Prostate gland (tissue), 2 donors: ENCODE results near the gene PCDHGA1. TPM values are rescaled to one million over a fixed set of nuclear protein-coding genes. Genes with fewer than 3 reads are reported as not detected.

Experiments used
- DNase-seq: peaks from one replicate; pipeline ENCODE4 v3.0.0-alpha.2; 2019; ENCODE audit warnings: low spot score
- H3K27ac ChIP-seq, 2 donors: fragments of 200-600 bp; sonication (generic); 2 replicates each; pipeline ENCODE4 v1.5.1; 2017 to 2019
- H3K27me3 ChIP-seq: fragments of 200-600 bp; sonication (generic); replicated peaks from 2 replicates; pipeline ENCODE4 v1.5.1; 2019; ENCODE audit not compliant: insufficient read depth
- H3K36me3 ChIP-seq, 2 donors: fragments of 200-600 bp; sonication (generic); 1 replicate in 1 of 2; 2 replicates in 1 of 2; pipeline versions ENCODE4 v1.5.1 to v1.8.1; 2017 to 2019
- H3K4me1 ChIP-seq: fragments of 200-600 bp; sonication (generic); replicated peaks from 2 replicates; pipeline ENCODE4 v1.5.1; 2019
- H3K4me3 ChIP-seq, 2 donors: fragments of 200-600 bp; sonication (generic); 2 replicates each; pipeline ENCODE4 v1.5.1; 2017 to 2019
- H3K9me3 ChIP-seq: fragments of 200-600 bp; sonication (generic); 2 replicates; pipeline ENCODE4 v1.5.1; 2017
- CTCF ChIP-seq, 4 experiments: fragments of 200-600 bp in 2 of 4; fragments of 450-650 bp in 2 of 4; sonication (generic) in 2 of 4; IDR thresholded peaks; 1 replicate in 3 of 4; 2 replicates in 1 of 4; pipeline ENCODE4 v1.5.1; 2016 to 2019; ENCODE audit warnings: antibody characterized with exemption in 4 of 4, mild to moderate bottlenecking in 2 of 4, moderate library complexity in 2 of 4
- POLR2A ChIP-seq: fragments of 450-650 bp; IDR thresholded peaks from one replicate; pipeline ENCODE4 v1.6.1; 2016; ENCODE audit warnings: antibody characterized with exemption, mild to moderate bottlenecking
- POLR2AphosphoS5 ChIP-seq: sonication (generic); formaldehyde crosslinking; IDR thresholded peaks from one replicate; pipeline ENCODE4 v1.6.1; 2017; ENCODE audit warnings: antibody characterized with exemption
- WGBS: methylation state at CpG from one replicate; pipeline ENCODE4 v1.1.5; 2018; 5-methylcytosine and 5-hydroxymethylcytosine counted together
- intact Hi-C: fragments of 100-400 bp; cut with DNase I; formaldehyde crosslinking; loops from one replicate; pipeline ENCODE4 v1.14.2; 2022
- total RNA-seq, 2 donors: library from RNA; depleted of rRNA; stranded (reverse); fragments of >200 nt; gene quantifications; one replicate each; pipeline ENCODE4 v1.1.0, GENCODE V29; 2016

The PCDHGA1 gene
- total RNA-seq, 2 donors from 2014 or later = 0.64 to 4.8 TPM

- no peak within 1 kb of the TSS for H3K4me3 ChIP-seq
- no peaks in the 10 kb centered on the region for H3K9me3 ChIP-seq
- no peaks in the 10 kb centered on the region for H3K4me1 ChIP-seq
- WGBS = 10% methylated on average over 42 of the region's 42 CpGs
- intact Hi-C loops = no loop called here
- no peak within 1 kb of the TSS for H3K27ac ChIP-seq
- no peaks in the 10 kb centered on the region for H3K27me3 ChIP-seq
- no peak for DNase-seq
- H3K36me3 ChIP-seq = no peaks in the 10 kb centered on the region
- no peak for TF ChIP-seq POLR2AphosphoS5
- peak in 3 of 4 experiments; percentile 25 to 49 (median 43) for TF ChIP-seq CTCF (IDR thresholded peaks at IDR 0.05)
Measured at GRCh38 chr5:141420855-141421488, 90.7 kb downstream of the PCDHGA1 start, which contains the start of gene PCDHGA11. TSS of gene PCDHGA11 (plus strand) at chr5:141421051. CDS start at chr5:141421228, 177 bp downstream.

DNA sequence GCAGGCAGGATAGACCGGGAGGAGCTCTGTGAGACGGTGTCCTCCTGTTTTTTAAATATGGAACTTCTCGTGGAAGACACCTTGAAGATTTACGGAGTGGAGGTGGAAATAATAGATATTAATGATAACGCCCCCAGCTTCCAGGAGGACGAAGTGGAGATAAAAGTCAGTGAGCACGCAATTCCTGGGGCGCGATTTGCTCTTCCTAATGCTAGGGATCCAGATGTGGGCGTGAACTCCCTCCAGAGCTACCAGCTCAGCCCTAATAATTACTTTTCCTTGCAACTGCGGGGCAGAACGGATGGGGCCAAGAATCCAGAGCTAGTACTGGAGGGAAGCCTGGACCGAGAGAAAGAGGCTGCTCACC lies 91.2 kb downstream of the PCDHGA1 start:
- Histone ChIP-seq H3K9me3 (no peaks in the 10 kb centered on the region), H3K4me3 (no peak overlapping the region), H3K4me1 (no peaks in the 10 kb centered on the region), H3K36me3 (no peaks in the 10 kb centered on the region), H3K27me3 (no peaks in the 10 kb centered on the region), H3K27ac (no peak overlapping the region)
- TF ChIP-seq POLR2AphosphoS5 = no peak
- no peak for TF ChIP-seq POLR2A
- TF ChIP-seq CTCF (IDR thresholded peaks at IDR 0.05) = no peak
- intact Hi-C loops = no loop called here
- WGBS = 12% methylated on average over 13 of the region's 13 CpGs
- no peak for DNase-seq

- intact Hi-C loops = no loop called here
- H3K27me3 ChIP-seq = no peaks in the 10 kb centered on the region
- H3K4me1 ChIP-seq = no peaks in the 10 kb centered on the region
- 21% methylated on average over 42 of the region's 42 CpGs for WGBS
- no peak overlapping the region for H3K27ac ChIP-seq
- no peak overlapping the region for H3K4me3 ChIP-seq
- H3K36me3 ChIP-seq = no peaks in the 10 kb centered on the region
- TF ChIP-seq CTCF (IDR thresholded peaks at IDR 0.05) (no peak), POLR2A (no peak), POLR2AphosphoS5 (no peak)
- H3K9me3 ChIP-seq = peaks cover 5% of the 10 kb centered on the region
- DNase-seq = no peak
Measured at GRCh38 chr5:141422742-141423291, 92.5 kb downstream of the PCDHGA1 start.

DNA sequence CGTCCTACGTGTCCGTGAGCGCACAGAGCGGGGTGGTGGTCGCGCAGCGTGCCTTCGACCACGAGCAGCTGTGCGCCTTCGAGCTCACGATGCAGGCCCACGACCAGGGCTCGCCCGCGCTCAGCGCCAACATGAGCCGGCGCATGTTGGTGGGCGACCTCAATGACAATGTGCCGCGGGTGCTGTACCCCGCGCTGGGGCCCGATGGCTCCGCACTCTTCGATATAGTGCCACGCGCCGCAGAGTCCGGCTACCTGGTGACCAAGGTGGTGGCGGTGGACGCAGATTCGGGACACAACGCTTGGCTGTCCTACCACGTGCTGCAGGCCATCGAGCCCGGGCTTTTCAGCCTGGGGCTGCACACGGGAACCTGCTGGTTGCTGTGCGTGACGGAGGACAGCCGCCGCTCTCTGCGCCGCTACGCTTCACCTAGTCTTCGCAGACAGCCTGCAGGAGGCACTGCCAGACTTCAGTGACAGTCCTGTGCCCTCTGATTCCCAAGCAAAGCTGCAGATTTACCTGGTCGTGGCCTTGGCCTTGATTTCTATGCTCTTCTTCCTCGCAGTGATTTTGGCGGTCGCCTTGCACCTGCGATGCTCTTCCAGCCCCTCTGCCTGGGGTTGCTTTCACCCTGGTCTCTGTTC lies 97.6 kb downstream of the PCDHGA1 start:
- no peak overlapping the region for H3K4me3 ChIP-seq
- no peaks in the 10 kb centered on the region for H3K36me3 ChIP-seq
- H3K27ac ChIP-seq = no peak overlapping the region
- H3K27me3 ChIP-seq = no peaks in the 10 kb centered on the region
- intact Hi-C loops = no loop called here
- WGBS = 34% methylated on average over 34 of the region's 53 CpGs
- TF ChIP-seq POLR2A = no peak
- no peak for TF ChIP-seq CTCF (IDR thresholded peaks at IDR 0.05)
- TF ChIP-seq POLR2AphosphoS5 = no peak
- no peaks in the 10 kb centered on the region for H3K4me1 ChIP-seq
- no peak for DNase-seq
- peaks cover 9% of the 10 kb centered on the region for H3K9me3 ChIP-seq
